Stimulated activated CD8-positive, alpha-beta memory T cell treated with anti-CD3 and anti-CD28 coated beads, Interleukin-7, amount 100 ng/mL, for 48 hours (primary cell): ENCODE results near the gene PDZK1IP1.
"Not testable (repeated sequence)": the region's sequence is repeated elsewhere in the genome, so short reads cannot be mapped to it uniquely, and the experiment has no call there.

Experiments
- DNase-seq, 2 donors: peaks; one replicate each; pipeline ENCODE4 v3.0.0-alpha.2; 2020; ENCODE audit warnings: low read depth in 1 of 2; ENCODE audit errors: extremely low read depth in 1 of 2

PDZK1IP1 gene

DNA sequence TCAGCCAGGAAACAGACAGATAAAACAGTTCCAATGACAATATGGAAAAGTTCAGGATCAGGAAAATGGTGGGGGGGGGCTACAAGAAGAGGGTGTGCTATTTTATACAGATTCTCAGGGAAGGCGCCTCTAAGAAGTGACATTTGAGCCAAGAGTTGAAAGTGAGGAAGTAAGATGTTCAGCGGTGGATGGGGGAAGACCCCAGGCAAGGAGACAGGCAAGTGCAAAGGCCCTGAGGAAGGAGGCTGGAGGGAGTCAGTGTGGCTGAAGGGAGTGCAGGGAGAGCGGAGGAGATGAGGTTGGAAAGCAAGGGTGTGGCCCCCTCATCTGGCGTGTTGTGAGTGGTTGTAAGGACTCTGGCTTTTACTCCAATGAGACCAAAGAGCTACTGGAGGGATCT, 8.4 kb upstream of the PDZK1IP1 start:
- no peak for DNase-seq

DNA sequence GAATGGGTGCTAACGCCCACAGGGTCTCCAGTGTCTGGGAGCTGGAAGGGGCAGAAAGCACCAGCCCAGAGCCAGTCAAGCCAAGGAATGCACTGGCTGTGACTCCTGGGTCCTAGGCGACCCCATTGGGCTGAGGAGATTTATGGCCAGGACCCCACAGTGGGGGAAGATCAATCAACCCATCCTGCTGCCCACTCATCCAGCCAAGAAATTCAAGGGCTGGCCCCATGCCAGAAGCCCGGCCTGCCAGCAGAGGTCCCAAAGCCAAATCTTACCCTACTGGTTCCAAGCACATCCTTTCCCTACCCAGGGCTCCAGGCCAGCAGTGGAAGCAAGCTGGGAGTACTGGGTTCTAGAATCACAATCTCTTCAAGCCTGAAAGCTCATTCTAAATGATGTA, 6.8 kb upstream of the PDZK1IP1 start:
- DNase-seq, result no peak

DNA sequence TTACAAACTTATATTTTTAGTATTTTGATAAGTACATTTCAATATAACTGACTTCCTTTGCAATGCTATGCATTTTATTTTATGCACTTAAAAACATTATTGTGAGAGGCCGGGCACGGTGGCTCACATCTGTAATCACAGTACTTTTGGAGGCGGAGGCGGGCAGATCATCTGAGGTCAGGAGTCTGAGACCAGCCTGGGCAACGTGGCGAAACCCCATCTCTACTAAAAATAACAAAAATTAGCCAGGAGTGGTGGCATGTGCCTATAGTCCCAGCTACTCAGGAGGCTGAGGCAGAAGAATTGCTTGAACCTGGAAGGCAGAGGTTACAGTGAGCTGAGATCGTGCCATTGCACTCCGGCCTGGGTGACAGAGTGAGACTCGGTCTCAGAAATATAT, 6.1 kb upstream of the PDZK1IP1 start:
- not testable (repeated sequence) for DNase-seq

DNA sequence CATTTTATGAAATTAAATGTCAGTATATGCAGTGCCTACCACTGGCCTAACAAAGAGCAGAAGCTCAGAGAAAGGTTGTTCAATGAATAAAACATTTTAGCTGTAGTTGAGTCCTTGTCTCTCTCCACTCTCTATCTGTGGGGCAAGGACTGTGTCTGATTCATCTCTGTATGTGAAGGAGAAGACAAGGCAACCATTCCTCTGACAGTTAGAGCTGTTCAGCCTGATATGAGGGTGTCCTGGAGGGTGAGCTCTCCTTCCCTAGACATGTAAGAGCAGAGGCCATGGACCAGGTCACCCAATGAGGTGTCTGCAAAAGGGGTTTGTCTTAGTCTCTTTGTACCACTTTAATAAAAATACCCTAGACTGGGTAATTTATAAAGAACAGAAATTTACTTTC, 4.5 kb upstream of the PDZK1IP1 start:
- no peak for DNase-seq

DNA sequence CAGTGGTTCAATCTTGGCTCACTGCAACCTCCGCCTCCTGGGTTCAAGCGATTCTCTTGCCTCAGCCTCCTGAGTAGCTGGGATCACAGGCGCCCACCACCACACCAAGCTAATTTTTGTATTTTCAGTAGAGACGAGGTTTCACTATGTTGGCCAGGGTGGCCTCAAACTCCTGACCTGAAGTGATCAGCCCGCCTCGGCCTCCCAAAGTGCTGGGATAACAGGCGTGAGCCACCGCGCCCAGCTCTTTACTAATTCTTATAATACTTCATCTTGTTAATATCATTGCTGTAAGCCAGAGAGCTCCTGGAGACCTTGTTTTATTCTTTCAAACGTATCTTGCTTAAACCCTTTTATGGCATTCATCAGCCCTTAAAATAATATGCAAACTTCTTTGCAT, 3.7 kb upstream of the PDZK1IP1 start:
- not testable (repeated sequence) for DNase-seq

DNA sequence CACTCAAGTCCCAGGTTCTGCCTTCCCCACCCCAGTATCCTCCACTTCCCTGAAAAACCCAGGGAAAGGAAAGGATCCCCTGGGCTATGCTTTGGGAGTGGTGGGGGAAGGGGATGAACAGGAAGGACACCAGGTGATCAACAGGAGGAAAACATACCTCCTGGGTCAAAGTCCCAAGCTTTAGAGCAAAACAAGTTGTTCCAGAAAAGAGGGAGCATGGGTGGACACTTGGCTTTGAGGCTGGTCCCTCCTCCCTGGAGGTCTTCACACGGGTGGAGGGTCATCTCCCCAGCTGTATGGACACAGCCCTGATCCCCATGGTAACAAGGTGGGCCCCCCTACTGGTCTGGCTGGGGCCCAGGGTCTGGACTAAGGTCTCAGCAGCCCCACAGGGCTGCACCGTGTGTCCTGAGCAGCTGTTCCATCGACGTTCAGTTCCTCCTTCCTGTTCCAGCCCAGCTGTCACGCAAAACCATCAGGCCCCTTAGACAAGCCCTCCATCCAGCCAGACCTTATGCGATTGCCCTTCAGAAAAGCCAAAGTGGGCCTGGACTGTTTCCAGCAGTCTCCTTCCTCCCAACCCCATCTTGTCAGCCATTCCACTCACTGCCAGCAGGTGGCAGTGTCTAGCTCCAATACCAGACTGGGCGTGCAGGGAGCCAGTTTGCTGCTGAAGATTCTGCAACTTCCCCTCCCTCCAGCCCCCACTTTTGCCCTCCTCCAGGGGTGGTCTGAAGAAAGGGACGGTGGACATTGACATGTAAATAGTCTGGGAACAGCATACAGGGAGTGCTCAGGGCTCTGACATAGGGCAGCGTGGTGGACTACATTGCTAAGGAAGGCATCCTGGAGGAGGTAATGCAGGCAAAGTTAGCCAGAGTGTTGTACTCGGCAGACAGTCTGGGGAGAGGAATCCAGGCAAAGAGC, 2.9 kb upstream of the PDZK1IP1 start:
- DNase-seq, result peak in 1 of 2 donors; percentile 40

DNA sequence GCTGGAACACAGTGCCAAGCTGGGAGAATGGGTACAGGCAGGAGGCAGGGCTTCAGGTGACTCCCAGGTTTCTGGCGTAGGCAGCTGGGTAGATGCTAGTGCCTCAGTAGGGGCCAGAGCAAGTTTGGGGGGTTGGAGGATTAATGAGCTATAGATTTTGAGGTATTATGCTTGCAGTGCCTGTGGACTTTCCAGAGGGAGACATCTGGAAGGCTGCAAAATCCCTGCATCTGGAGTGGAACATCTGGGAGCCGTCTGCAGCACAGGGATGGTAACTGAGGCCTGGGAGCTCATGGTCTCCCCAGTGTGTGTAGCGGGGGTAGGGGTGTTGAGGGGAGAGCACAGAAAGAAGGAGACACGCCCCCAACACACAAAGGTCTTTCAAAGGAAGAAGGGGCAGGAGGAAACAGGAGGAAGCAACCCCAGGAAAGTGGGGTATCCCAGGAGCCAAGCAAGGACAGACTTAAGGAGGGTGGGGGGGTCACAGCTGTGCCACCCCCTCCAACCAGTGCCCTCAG, 2.2 kb upstream of the PDZK1IP1 start:
- no peak for DNase-seq

DNA sequence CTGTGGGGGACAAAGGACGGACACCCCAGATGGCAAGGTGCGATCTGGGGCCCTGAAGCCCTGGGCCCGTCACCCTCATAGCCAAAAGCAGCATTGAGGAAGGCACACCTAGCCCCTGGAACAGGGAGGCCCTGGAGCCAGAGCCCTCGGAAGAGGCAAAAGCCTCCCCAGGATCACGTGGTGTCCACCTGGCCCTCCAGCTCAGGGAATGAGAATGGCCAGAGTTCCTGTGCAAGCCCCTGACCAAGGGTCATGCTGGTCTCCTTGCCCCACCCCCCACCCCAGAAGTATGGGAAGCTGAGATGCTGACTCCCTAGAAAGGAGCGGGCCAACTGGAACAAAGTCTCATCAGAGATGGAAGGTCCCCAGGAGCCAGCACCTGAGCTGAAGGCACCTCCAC, 1.0 kb upstream of the PDZK1IP1 start:
- DNase-seq, result no peak

DNA sequence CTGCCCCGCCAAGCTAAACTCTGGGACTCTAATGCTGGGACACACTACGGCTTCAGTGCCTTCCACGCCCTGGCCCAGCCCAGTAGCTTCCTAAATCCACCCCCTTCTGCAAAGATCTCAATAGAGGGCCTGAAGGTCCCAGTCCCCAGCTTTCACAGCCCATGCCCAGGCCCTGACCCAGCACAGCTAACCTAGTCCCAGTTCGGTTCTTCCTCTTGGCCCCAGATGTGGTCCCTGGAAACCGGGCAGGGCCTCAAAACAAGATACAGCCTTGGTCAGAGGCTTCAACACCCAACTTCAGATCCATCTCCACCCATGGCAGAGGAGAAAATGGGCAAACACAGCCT, 646 bp upstream of the PDZK1IP1 start:
- no peak for DNase-seq

DNA sequence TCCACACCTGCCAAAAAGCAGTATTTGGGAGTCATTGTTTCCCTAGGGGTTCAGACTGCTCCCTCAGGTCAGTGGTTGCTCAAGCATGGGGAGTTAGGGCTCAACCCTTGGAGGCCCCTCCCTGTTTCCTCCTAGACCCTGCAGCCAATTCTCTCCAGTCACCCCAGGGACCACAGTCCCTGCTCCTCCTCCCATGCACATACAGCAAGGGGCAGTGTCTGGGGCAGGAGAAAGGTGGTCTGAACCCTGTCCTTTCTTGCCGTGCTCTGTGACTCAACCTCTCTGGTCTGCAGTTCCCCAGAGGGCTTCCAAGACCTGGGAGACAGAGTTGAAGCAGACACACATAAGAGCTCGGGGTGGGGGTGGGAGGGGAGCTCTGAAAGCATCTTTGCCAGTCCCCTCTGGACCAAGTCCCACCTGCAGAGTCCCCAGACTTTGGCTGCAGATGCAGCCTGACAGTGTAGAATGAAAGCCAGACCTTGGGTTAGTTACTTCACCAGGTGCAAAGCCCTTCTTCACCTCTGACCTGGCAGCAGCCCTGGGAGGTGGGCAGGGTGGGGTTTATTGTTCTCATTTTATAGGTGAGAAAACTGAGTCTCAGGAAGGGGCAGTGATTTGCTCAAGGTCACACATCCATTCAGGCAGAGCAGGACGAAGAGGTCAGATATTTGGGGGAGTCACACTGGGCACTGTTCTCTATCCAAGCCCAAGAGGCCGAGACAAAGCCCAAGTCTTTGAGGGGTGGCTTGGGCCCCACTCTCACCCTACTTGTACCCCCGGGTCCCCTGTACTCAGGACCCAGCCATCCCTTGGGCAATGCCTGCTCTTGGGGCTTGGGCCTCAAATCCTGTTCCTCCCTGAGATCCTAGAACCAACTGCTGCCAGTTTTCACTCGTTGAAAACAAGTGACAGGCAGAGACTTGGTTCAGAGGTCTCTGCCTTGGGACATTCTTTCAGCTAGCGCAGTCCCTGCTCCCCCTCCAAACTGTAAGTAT, 748 bp downstream of the PDZK1IP1 start:
- DNase-seq, result no peak

DNA sequence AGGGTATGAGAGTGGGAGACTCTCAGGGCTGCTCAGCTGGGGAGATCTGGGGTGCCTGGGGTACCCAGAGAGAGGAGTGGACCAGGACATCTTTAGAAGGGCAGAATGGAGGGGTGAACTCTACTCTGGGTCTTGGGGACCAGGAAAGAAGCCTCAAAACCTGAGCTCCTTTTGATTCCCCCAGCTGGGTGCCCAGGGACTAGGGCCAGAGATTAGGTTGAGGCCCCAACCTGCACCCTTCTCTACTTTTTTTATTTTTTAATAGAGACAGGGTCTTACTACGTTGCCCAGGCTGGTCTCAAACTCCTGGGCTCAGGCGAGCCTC, 1.9 kb downstream of the PDZK1IP1 start:
- no peak for DNase-seq

DNA sequence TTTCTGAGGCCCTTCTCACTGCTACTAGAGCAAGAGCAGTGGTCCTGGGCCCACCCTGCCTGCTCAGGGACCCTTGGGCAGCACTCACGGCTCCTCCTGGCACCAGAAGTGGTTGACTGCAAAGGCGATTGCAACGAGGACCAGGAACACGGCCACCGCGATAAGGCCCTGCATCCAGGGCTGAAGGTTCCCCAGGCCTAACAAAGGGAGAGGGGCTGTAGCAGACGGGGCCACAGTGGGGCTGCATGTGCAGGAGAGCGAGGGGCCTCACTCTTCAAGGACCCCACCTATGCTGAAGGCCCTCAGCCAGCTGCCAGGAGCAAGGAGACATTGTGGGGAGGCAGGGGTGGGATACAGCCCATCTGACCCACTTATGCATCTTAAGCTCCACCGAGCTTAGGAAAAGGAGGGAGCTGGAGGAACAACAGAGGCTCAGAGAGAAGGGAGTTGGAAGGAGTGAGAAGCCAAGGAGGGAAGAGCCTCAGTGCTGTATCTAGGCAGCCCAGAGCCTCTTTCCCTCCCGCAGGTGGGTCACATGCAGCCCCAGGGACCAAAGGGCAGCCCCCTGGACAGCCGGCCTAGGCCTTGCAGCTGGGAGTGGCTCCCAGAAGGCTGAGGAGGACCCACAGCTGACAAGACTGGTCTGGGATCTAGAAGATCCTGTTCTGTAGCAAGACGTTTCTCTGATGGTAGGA, 2.5 kb downstream of the PDZK1IP1 start:
- no peak for DNase-seq

DNA sequence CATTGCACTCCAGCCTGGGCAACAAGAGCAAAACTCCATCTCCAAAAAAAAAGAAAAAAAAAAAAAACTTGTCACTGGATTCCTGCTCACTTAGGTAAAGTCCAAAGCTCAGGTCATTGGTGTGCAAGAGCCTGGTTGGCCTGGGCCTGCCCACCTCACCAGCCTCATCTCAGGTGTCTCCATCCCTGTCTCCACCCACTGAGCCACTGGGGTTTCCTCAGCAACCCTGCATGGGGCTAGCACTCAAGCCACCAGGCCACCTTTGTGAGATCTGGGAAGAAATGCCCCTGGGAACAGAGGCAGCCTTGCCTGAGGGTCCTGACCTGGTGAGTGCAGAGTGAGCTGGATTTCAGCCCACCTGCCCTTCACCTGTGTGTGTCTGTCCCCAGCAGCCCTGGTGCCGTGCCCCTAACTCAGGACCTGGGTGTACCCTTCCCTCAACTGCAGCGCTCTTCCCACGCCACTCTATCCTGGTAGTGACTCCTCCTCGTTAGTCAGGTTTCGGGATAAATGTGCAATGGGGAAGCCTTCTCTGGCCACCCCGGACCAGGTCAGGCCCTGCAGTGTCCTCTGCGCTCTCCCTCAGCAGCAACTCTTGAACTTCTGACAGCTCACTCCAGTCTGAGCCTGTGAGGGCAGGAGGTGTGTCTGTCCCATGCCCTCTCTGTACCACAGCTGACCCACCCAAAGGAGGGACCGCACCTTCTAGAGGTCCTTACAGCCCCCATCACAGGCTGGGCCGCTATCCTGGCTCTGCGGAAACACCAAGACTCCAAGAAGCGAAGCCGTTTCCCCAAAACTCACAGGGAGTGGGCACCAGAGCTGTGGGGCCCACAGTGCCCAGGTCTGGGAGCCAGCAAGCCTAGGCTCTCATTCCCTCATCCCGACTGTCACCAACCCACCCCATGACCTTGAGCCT, 3.3 kb downstream of the PDZK1IP1 start:
- no peak for DNase-seq

DNA sequence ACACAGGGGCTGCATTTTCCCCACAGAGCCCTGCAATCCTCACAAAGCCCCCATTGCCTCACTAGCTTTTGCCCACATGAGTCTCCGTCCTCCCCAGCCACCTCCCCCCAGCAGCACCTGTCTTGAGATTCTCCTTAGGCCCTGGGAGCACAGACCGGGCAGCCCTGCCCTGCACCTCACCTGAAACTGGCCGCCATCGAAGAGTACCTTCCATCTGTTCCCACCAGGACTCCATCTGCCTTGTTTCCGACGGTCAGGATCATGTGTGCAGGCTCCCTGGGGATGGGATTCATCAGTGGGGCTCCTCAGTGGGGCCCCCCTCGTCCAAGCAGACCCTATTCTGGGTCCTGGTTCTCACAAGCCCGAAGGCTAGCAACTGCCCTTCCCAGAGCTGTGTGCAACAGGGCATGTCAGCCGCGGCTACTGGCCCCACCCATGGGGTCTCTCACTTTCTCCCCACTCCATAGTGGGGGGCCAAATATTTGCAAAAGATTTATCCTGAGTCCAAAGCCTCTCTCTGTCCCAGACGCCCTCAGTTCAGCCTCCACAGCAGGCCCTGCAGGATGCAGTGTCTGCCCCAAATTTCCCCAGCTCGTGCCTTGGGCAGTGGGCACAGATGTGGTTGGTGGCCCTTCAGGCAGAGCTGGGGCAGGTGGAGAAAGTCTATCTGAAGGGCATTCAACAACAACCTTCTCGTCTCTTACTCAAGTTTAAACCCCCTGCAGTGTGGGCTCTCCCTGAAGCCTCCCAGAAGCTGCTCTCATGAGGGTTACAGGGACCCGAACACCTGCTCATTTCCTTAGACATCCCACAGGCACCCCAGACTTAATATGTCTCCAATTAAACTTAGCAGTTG, 4.8 kb downstream of the PDZK1IP1 start:
- no peak for DNase-seq

DNA sequence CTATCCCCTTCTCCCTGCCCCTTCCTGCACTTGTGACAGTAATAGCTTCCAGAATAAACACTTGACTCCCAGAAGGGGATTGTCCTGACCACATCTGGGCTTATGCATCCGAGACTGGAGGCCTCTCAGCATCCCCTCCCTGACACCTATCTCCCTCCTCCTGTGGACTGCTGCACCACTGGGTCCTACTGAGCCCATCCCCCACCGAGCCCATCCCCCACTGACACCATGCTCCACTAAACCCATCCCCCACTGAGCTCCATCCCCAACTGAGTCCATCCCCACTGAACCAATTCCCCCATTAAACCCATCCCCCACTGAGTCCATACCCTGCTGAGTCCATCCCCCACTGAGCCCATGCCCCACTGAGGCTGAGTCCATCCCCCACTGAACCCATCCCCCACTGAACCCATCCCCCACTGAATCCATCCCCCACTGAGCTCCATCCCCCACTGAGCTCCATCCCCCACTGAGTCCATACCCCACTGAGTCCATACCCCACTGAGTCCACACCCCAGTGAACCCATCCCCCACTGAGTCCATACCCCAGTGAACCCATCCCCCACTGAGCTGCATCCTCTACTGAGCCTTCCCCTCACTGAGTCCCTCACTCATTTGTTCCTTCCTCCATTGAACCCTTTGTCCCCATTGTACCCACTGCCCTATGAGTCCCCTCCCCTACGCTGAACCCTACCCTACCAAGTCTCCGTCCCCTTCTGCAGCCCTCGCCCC, 5.6 kb downstream of the PDZK1IP1 start:
- no peak for DNase-seq

DNA sequence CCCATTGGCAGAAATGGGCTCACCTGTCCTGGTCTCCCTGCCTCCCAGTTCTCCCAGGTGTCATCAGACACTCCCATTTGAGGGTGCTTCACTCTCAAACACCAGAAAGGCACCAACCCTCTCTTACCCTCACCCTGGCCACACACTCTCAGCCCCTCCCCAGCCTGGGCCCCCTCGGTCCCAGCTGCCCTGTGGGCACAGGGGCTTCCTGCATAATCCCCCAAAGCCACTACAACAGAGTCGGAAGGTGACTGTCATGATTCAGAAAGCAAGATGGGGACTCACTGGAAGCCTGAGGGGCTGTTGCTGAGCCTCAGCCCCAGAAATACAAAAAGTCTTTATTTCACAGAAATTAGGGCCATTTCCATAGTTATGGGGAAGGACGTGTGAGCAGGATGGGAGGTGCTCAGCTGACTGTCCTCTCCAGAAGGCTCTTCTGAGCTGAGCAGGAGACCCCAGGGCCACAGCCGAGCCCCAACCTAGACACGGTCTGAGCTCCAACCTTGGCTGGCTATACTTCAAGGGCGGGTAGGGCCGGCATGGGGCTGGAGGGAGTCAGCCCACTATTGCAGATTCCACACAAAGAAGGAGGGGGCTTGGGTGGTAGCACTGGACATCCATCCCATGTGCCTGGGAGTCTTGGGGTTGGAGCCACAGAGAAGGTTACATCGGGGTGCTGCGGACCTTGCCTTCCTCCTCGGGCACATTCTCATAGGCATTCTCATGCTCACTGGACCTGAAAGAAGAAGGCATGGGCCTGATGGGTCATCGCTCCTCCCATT, 6.3 kb downstream of the PDZK1IP1 start:
- no peak for DNase-seq

DNA sequence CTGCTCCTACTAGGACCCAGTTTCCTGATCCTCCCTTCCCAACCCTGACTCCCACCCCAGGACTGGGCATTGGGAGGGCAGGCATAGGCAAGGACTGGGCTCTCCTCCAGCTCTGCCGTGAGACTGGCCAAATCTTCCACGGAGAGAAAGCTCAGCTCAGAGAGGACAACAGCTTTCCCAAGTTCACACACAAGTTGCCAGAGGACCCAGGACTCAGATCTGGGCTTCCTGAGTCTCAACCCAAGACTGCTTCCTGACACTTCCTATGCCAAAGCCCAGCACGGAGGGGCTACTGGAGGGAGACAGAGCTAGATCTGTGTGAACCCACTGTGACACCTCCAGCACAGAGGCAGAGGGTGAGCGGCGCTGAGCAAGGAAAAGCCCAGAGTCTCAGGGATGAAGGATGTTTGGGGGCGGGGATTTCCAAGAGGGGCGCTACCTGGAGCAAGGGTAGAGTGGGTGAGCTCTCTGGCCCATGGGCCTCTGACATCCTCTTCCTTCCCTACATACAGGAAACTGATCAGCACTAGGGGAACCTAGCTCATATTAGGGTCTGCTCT, 7.1 kb downstream of the PDZK1IP1 start:
- DNase-seq, result no peak
